Fibroblast of skin of scalp (primary cell): ENCODE data around the gene SLC5A11.

Experiments used
- DNase-seq: peaks from one replicate; pipeline ENCODE4 v3.0.0-alpha.2; 2013

The SLC5A11 gene

GRCh38 chr16:24918641-24919040, 72.9 kb downstream of the SLC5A11 start:
- DNase-seq = no peak

DNA sequence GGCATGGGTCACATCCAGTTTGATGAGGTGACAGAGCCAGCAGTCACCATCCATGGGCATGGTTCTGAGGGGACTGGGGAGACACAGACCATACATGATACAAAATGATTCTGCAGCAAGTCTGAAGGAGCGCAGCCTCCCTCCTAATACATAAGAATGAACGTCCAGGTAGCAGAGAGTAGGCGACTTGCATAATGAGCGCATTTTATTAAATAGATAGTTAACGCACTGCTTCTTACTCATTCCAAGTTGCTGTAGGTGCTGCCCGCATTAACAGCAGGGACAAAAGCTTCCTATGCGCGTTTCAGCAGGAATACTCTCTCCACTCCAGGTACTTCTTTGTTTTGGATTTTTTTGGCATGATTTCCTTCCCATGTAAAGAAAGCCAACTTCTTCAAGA, 73.8 kb downstream of the SLC5A11 start:
- DNase-seq = no peak

- DNase-seq = no peak
Observed at GRCh38 chr16:24920568-24920967, 74.8 kb downstream of the SLC5A11 start.

- no peak for DNase-seq
Observed at GRCh38 chr16:24921229-24921628, 75.5 kb downstream of the SLC5A11 start.

DNA sequence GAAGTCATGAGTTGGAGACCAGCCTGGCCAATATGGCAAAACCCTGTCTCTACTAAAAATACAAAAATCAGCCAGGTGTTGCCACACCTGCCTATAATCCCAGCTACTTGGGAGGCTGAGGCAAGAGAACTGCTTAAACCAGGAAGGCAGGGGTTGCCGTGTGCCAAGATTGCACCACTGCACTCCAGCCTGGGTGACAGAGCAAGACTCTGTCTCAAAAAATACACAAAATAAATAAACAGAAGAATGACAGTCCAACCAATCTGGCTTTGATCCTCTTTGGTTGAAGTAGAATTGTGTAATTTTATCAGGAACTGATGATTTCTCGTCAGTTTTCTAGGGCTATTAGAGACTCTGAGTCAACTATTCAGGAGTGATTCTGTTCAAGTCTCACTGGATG, 79.4 kb downstream of the SLC5A11 start:
- DNase-seq = no peak

DNA sequence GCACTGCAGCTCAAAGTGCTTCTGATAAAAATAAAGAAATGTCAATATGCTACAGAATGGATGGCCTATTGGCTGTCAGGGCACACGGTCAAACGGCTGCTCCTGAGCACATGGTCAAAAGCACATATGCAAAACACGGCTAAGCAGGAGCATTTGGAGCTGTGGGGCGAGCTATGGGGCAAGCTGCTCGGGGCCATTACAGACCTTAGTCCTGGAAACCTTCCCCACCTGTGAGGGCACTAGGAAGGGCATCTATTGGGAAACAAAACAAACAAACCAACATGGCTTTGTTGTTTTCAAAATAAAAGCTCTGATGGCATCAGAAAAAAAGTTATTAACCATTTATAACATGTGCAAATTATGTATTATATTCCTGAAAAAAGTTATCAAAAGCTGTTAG, 83.6 kb downstream of the SLC5A11 start:
- no peak for DNase-seq

GRCh38 chr16:24930440-24930839, 84.7 kb downstream of the SLC5A11 start:
- no peak for DNase-seq

DNA sequence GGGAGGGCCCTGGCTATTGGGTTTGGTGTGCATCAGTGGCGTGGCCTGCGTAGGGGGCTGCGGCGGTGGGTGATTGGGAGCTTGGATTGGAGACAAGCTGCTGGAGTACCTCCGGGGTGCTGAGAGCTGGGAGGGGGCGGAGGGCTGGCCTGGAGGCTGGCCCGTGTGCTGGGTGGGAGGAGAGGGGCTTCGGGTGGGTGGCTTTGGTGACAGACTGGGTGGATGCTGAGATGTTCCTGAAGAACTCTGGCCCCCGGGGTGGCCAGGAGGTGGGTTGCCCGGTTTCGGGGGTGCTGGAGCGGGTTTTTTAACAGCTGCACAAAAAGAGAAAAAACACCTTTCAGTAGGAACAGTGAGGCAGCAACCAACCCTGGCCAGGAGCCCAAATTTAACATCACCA, 85.3 kb downstream of the SLC5A11 start:
- no peak for DNase-seq

GRCh38 chr16:24935336-24935735, 89.6 kb downstream of the SLC5A11 start:
- DNase-seq = no peak

DNA sequence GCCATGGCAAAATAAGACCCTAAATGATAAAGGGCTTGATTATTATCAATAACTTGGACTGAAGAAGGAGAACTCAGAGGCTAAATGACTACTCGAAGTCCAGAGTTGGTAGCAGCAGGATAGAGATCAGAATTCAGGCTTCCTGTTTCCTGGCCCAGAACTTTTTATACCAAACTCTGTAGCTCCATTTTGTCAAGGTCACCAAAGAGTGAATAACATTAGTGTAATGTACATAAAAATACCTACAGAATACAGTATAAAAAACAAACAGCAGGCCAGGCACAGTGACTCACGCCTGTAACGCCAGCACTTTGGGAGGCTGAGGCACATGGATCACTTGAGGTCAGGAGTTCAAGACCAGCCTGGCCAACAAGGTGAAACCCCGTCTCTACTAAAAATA, 90.4 kb downstream of the SLC5A11 start:
- no peak for DNase-seq

DNA sequence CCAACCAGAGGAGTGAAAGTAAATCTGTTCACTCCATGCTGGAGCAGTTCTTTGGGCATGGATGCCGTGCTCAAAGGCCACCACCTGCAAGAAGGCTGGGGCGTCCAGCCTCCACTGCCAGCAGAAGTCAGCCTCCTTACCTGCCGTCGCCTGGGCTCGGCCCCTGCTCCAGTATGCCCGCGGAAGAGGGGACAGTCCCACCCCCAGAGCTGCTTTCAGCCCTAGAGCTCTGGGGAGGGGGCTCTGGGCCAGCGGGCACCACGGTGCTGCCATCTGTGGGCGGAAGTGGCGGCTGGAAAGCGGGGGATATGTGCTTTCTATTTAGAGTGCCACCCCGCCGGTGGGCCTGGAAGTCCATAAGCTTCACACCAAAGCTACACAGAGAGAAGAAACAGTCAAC, 93.5 kb downstream of the SLC5A11 start:
- DNase-seq = no peak

DNA sequence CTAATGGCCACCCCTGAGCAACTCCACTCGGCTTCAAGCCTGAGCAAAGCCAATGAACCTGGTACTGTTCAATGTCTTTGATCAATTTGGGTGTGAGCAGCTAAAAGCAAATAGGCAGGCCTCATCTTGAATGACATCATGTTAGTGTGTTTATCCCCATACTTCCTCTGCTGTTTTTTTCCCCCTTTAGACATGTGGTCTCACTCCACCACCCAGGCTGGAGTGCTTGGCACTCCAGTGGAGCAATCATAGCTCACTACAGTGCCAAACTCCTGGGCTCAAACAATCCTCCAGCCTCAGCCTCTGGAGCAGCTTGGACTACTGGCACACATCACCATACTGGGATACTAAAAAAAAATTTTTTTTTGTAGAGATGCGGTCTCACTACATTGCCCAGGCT, 94.0 kb downstream of the SLC5A11 start:
- DNase-seq = no peak

GRCh38 chr16:24943471-24943870, 97.7 kb downstream of the SLC5A11 start:
- DNase-seq = no peak

DNA sequence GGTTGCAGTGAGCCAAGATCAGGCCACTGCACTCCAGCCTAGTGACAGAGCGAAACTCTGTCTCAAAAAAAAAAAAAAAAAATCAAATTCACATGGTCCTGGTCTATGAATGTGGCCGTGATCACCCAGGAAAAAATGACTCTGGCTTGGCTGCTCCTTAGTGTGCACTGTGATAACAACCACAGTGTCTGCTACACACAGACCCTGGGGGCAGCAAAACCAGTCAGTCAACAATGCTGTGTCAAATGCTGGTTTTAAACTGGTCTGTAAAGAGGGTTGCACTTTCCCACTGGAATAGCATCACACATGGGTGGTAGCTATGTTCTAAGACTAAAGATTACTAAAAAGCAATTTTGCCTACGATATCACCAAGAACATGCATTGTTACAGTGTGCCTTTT, 98.4 kb downstream of the SLC5A11 start:
- no peak for DNase-seq

DNA sequence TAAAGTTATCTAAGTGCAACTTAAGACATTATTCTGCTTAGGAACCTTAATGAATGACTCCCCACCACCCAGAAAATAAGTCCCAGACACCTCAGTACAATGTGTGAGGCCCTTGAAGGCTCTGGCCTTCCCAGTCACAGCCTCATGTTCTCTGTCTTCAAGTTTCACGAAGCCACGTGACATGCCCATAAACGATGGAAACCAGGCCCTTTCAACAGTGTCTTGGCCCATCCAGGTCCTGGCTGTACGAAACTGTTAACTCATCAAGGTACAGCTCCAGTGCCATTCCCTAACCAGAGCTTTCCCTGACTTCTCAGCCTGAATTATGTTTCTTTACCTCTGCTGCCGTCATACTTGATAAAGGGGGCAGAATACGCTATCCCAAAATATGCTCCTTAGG, 100.4 kb downstream of the SLC5A11 start:
- no peak for DNase-seq

DNA sequence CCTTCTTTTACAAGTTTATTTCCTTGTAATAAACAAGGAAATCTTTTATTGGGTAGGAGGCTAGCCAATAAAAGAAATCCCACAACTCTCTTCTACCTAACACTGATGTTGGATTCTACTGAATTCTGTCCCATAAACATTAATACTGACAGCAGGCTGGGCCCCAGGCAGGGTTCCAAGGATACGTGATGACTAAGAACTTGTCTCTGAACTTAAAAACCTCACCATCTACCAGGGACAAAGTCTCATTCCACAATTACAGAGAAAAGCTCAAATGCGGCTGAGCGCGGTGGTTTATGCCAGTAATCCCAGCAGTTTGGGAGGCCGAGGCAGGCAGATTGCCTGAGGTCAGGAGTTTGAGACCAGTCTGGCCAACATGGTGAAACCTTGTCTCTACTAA, 104.5 kb downstream of the SLC5A11 start:
- DNase-seq = peak; percentile 58

DNA sequence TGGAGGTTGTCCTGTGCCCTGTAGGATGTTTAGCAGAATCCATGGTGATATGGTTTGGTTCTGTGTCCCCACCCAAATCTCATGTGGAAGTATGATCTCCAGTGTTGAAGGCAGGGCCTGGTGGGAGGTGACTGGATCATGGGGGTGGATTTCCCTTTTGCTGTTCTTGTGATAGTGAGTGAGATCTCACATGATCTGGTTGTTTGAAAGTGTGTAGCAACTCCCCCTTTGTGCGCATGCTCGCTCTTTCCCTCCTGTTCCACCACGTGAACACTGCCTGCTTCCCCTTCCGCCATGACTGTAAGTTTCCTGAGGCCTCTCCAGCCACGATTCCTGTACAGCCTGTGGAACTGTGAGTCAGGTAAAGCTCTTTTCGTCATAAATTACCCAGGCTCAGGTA, 107.5 kb downstream of the SLC5A11 start:
- DNase-seq = no peak

DNA sequence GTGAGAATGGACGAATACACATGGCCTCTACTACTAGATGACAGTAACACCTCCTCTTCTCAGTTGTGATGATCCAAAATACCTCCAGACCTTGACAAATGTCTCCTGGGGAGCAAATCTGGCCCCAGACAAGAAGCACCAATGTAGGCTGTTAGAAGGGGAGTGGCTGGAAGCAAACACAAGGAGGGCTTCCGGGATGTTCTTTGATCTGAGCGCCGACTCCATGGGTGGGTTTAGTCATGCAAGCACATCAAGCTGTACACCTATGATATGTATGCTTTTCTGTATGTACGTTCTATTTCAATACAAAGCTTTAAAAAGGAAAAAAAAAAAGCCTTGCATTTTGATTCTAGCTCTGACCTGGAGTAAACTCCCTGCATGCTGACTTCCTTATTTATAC, 108.0 kb downstream of the SLC5A11 start:
- DNase-seq = no peak

GRCh38 chr16:24954137-24954536, 108.4 kb downstream of the SLC5A11 start:
- DNase-seq = no peak

GRCh38 chr16:24955975-24956731, 110.4 kb downstream of the SLC5A11 start:
- peak; percentile 20 for DNase-seq

DNA sequence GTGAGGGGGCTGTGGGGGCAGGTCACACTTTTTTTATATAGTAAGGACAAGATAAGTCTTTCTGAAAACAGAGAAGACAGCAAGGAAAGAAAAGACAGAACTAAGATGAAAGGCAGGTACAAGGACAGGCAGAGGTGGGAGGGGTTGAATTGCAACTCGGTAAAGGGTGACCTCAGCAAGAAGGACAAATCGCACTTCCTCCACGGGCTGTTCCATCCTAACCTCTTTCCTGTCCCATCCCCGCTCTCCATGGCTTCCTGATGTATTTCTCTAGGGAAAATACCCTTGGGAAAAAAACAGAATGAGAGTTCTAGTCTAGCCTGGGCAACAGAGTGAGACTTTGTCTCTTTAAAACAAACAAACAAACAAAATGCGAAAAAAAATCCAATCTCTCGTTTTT, 112.1 kb downstream of the SLC5A11 start:
- no peak for DNase-seq
